HG03520 (cell line): ENCODE measurements around the gene DAGLA.
"Not testable (repeated sequence)": the region's sequence is repeated elsewhere in the genome, so short reads cannot be mapped to it uniquely, and the experiment has no call there.

Source experiments
- ATAC-seq: cut with Tn5 transposase; IDR thresholded peaks from one replicate; pipeline ENCODE4 v1.9.1; 2021; ENCODE audit warnings: mild to moderate bottlenecking, moderate library complexity; ENCODE audit not compliant: unreplicated experiment

Gene DAGLA

DNA sequence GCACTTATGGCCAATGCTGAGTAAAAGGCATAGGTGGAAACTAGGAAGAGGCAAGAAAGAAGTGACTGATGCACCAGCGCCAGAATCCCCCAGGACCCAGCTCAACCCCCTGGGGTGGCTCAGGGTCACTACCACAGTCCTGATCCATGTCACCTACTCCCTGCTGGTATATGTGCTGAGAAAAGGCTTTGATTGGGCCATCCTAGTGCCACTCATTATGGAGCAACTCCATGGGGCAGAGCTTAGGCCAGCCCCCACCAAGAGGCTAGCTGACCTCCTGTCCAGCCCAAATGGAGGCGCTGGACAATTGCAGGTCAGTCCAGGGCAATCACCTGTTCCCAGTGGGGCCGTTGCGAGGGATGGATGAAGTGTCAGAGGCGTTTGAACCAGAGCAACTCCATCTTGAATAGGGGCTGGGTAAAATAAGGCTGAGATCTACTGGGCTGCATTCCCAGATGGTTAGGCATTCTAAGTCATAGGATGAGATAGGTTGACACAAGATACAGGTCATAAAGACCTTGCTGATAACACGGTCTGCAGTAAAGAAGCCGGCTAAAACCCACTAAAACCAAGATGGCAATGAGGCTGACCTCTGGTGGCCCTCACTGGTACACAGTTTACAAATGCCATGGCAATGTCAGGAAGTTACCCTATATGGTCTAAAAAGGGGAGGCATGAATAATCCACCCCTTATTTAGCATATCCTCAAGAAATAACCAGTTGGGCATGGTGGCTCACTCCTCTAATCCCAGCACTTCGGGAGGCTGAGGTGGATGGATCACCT, 20.6 kb upstream of the DAGLA start:
- no peak for ATAC-seq

DNA sequence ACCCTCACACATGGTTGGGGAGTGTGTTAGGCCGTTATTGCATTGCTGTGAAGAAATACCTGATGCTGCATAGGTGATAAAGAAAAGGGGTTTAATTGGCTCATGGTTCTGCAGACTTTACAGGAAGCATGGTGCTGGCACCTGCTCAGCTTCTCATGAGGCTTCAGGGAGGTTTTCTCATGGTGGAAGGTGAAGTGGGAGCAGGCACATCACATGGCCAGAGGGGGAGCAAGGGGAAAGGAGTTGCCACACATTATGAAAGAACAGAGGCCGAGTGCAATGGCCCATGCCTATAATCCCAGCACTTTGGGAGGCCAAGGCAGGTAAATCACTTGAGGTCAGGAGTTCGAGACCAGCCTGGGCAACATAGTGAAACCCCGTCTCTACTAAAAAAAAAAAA, 19.2 kb upstream of the DAGLA start:
- ATAC-seq: not testable (repeated sequence)

DNA sequence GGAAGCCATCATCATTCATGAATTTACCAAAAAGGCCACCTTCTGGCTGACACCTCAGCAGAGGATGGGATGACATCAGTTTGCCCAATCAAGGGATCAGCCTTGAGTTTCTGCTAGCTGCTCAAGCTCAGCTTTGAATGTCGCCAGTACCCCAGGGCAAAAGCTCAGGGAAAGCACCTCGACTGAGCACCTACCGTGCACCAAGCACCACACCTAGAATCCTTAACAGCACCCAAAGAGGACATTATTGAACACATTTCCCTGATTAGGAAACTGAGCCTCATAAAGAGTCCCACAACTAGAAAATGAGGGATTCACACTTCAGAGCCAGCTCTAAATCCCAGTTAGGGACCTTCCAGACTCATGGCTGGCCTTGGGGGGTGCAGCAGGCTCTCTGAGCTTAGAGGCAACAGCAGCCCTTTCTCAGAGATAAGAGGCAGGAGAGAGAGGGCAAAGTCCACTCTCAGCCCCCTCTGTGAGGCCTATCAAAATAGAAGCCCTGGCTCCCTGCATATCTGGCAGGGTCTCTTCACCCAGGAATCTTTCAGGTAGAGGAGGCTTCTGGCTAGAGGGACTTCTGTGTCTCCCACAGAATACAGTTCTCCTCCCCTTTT, 13.4 kb upstream of the DAGLA start:
- ATAC-seq: no peak

DNA sequence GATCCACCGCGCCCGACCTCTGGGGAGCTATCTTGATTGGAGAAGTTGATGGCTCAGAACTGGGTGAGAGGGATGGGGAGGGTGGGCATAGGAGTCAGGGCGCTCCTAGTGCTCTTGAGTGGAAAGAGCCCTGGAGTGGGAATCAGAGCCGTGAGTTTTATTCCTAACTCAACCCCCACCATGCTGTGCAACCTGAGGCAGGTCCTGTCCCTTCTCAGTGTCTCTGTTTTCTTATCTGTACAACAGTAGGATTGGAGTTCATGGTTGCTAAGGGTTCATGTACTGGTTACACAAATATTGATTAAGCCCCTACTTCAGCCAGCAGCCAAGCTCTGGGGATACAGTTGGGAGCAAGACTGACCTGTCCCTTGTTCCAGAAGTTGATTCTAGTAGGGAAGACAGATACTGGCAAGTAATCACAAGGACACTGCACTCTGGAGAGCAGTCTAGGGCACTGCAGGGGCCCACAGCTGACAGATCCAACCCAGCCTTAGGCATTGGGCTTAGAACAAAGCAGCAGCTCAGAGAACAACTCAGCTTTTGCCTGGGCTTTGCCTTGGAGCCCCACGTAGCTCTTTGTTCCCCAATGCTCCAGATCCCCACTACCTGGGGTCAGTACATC, 12.4 kb upstream of the DAGLA start:
- ATAC-seq: no peak

DNA sequence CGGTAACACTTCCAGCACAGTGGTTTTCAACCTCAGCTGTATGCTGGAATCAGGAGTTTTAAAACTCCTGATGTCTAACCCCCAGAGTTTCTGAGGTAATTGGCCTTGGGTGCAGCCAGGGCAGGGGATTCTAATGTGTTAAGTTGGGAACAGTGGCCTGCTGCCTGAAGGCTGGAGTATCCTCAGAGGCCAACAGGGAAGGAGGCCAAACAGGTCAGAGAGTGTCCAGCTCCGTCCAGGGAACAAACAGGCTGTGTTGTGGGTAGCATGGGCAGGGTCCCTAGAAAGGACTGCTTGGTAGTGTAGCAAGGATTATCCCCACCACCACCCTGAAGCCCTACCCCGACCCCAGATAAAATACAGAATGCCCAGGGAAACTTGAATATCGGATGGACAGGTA, 10.8 kb upstream of the DAGLA start:
- no peak for ATAC-seq

DNA sequence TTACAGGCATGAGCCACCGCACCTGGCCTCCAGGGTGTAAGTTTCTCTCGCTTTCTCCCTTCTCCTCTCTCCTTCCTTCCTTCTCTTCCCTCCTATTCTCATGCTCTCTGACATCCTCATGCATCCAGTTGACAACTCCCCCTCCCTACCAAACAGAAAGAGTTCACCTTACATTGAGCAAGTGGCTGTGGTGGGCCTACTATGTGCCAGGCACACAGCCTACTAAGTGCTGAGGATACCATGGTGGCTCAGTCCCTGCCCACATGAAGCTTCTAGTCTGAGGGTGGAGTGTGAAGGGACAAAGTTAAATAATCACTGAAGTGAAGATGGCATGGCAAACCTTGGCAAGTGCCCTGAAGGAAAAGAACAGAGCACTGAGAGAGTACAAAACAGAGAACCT, 9.6 kb upstream of the DAGLA start:
- ATAC-seq: no peak

DNA sequence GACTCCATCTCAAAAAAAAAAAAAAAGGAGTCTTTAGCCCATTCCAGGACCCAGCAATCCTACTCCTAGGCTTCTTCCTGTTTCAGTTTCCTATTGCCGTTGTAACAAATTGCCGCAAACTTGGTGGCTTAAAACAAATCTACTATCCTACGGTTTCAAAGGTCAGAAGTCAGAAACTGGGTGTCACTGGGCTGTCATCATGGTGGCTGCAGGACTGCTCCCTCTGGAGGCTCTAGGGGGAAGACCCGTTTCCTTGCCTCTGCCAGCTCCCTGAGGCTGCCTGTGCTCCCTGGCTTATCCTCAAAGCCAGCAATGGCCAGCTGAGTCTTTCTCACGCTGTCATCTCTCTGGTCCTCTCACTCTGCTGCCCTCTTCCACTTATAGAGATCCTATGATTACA, 8.7 kb upstream of the DAGLA start:
- ATAC-seq: no peak

DNA sequence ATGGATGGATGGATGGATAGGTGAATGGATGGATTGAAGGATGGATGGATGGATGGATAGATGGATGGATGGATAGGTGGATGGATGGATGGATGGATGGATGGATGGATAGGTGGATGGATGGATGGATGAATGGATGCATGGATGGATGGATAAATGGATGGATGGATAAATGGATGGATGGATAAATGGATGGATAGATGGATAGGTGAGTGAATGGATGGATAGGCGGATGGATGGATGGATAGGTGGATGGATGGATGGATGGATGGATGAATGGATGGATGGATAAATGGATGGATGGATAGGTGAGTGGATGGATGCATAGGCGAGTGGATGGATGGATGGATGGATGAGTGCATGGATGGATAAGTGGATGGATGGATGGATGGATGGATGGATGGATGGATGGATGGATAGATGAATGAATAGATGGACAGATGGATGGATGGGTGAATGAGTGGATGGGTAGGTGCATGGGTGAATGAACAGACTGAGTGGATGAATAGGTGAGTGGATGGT, 6.2 kb upstream of the DAGLA start:
- not testable (repeated sequence) for ATAC-seq

DNA sequence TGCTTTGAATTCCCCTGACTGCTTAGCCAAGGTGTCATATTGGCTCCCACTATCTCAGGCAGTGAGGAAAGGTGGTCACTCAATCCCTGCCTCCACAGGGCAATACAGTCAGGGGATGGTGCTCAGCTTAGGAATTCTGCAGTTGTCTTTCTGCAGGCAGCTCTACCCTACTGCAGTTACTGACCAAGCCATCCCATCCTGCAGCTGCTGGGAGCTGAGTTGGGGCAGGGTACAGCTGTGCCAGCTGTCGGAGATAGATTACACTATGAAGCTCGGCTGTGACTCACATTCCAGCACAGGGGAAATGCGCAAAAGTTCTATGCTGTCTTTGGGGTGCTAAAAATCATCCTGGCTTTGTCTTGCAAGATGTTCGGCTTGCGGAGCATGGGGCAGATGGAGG, 4.4 kb upstream of the DAGLA start:
- ATAC-seq: no peak

DNA sequence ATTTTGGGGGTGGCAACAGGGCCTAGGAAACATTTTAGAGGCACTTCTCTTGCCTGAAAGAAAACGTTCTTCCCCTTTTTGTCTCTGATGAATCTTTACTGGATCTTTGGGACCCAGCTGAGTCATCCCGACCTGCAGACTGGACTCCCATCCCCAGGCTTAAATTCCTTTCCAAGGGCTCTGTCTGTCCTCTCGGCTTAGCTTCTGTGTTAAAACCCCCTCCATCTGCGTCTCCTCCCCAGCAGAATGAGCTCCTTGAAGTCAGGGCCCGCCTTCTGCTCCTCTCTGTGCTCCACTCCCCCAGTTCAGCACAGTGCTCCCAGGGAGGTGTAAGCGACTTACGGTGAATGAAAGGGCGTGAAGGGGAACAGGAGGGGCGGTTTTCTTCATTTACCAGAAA, 895 bp upstream of the DAGLA start:
- no peak for ATAC-seq

DNA sequence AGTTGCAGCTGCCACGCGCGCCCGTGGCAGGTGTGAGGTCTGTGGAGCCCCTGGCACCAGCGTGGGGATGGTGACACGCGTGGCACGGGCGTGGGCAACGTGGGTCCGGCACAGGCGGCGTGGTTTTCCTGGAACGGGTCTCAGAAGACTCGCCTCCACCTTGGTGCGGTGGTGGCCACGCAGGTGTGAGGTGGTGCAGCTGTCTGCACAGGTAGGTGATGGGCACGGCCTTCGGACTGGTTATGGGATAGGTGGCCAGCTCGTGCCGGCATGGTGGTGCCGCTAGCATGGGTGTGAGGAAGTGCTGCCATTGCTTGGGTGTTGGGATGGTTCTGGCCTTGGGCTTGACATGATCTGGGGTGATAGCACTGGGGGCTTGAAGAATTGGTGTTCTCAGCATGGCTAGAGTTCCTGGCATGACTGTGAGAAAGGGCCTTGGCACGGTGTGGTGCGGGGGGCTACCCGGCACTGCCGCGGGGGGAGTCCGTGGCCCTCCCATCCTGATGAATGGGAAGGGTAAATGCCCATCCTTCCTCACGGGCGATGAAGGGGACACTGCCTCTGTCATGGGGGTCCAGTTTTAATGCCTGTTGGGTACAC, 531 bp downstream of the DAGLA start:
- no peak for ATAC-seq

DNA sequence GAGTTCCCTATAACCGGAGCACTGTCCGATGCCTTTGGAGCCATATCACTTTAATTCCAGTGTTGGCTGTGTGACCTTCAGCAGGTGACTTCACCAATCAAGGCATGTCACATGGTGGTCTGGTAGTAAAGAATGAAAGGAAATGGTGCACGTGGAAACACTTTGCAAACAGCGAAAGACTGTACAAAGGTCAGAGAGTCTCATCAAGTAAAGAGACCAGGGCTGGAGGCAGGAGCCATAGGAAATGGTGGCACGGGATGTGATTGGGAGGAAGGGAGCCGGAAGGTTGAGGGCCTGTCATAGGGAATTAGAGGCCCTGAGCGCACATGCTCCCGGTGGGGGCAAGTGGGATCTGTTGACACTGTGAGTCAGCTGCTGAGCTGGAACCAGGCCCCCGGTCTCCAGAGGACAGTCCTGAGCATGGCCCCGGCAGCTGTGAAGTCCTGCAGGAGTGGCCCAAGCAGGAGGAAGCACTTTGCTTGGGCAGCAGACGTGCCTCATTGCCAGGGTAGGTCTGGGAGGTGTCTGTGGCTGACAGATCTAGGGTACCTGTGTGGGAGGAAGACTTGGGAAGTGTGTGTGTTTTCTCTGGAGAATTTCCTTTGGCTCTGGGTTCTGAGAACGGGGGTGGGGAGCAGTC, 2.0 kb downstream of the DAGLA start:
- ATAC-seq: no peak

DNA sequence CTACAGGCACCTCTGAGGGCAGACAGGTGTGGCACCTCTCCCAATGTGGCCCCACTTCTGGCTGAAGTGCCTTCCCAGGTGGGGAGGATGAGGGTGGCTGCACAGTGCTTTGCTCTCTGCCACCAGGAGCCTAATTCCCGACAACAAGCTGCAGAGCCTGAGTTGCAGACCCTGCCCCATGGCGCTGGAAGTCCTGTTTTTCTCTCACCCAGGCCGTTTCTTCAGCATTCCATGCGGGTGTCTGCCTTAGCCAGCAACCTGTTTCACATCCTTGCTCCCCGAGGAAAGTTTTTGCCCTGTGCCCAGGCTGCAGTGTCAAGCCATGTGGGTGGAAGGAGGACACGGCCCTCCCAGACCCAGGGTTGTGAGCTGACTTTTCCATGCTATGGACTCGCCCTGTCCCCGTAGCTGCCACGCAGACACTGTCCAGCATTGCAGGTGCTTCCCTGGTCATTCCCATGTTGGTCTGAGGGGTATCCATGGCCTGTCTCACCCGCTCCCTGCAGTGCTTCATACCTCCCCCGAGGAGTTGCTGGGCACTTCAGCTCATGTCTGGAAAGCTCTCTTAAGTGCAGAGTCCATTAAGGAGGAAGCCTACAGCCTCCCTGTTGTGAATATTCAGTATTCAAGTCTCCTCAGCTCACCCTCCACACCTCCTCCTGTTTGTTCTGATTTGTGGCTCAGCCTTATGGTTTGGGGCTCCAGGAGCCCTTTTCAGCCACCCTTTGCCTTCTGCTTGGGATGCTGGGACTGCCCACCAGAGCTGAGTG, 2.9 kb downstream of the DAGLA start:
- ATAC-seq: no peak

DNA sequence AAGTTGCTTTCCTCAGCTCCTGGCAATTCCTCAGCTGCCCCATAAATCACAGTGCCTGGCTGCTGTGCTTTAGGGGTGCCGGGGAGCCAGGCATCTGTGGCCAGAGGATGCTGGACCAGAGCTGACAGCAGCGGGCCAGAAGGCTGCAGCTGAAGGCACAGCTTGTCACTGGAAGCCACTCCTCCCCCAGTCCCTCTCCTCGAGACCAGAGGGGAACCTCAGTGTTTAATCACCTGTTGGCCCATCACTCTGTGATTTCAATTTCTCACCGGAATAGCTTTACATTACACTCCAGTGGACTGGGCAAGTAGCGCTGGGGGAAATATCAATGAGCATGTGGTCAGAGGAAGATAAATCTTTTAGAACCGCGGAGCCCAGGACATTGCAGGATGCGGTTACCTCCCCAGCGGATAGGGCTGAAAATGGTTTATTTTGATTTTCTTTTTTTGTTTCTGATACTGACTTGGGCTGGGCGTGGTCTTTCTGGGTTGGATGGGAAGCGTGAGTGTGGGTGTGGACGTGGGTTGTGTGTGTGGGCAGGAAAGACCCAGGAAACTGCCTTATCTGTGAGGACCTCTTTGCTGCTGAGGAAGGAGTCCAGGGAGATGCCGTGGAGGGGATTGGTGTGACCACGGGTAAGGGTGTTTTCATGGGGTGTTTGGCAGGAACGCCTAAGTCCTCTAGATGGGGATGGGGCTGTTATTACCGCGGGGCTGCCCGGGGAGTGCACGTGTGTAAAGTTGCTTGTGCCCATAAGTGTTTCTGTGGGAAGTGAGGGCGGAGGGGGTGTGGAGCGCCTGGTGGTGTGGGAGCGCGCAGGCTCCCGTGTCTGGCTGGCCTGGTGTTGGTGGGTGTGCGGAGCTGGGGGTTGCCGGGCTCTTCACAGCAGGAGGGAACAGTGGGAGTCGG, 4.0 kb downstream of the DAGLA start:
- ATAC-seq: no peak

DNA sequence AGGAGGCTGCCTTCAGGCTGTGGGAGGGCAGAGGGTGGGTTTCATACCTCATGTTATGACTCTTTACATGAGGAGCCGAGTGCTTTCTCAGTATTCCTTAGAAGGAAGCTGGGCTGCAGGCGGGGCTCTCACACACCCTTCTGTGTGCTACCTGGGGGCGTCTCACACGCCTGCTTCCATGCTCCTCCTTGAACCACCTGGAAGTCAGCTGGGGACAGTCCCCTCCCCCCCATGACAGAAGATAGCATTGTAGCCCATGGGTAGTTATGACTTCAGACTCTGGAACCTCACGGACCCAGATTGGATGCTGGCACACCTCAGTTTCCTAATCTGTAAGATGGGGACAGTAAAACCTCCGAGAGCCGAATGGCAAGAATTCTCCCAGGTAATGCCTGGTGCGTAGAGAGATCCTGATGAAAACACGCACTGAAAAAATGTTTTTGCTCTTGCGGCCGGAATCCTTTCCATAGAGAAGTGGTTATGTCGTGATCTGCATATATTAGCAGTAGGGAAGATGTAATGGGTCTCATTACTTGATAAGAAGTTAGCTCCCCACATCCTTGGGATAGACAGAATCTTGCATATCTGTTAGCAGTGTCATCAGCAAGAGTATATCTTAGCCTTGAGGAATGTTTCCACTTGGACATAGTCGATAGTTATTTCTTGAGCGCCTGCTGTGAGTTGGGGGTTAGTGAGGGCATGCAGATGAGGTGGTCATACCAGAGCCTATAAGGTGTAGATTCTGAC, 4.9 kb downstream of the DAGLA start:
- no peak for ATAC-seq

DNA sequence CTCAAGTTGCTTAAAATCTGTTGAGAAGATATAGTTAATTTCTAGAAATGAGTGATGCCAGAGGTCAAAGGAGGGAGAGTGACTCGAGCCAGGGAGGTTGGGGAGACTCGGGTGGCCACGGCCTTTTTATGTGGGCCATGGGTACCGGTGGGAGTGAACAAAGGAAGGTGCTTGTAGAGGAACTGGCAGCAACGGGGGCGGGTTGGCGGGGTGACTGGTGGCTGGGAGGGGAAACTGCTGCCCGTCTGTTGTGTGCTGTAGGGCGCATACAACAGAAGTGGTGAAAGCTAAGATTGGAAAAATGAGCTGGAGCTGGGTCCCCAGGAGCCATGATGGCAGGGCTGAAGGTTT, 5.4 kb downstream of the DAGLA start:
- ATAC-seq: no peak

DNA sequence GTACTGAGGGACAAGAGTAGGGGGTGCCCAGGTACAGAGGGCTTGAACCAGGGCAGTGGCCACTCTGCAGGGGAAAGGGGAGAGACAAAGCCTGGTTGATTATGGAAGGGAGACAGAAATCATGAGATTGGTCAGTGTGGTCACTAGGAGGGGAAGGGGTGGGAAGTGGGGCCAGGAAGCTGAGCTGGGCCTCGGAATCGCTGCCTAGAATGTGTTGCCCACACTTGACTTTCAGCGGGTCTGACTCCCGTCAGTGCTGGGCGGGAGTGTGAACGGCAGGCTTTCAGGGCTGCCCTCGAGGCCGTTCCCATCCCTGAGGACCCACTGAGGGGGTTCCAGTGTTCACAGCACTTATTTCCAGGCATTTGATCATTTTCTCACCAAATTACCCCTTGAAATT, 5.9 kb downstream of the DAGLA start:
- ATAC-seq: no peak

DNA sequence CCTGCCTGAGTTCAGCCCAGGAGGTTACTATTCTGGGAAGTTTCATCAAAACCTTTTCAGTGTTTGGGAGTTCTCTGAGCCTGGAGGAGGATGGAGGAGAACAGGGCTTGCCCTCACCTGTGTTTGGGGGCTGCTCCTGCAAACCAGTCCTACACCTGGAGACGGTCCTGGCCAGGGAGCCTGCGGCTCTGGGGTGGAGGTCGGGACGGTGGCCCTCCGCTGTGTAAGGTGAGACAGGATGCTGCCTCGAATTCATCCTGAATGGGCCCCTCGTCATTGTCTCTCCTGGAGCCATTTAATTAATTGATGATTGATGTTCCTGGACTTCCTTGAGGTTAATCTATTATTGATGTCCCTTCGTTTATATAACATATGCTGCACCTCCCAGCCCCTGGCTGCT, 6.3 kb downstream of the DAGLA start:
- no peak for ATAC-seq

DNA sequence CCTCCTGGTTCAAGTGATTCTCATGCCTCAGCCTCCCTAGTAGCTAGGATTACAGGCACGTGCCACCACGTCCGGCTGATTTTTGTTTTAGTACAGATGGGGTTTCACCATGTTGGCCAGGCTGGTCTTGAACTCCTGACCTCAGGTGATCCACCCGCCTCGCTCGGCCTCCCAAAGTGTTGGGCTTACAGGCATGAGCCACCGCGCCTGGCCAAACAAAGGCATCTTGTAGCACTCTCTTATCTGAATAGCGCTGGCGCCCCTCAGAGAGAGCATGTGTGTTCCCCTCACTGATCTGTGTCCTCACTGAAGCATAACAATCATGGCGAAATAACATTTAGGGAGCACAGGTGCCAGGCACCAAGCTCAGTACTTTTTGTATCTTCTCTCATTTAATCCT, 7.2 kb downstream of the DAGLA start:
- ATAC-seq: no peak
